Jurkat, Clone E6-1 (cell line): ENCODE data around the gene PIRT. TPM values are rescaled to one million over a fixed set of nuclear protein-coding genes. Genes with fewer than 3 reads are reported as not detected.
"Not testable (repeated sequence)": the region's sequence is repeated elsewhere in the genome, so short reads cannot be mapped to it uniquely, and the experiment has no call there.

Experiments
- DNase-seq: peaks from one replicate; pipeline ENCODE4 v3.0.0-alpha.2; 2011; ENCODE audit warnings: low read depth, low spot score
- H3K4me3 ChIP-seq: 2 replicates; pipeline ENCODE4 v1.5.1; 2011; ENCODE audit warnings: mild to moderate bottlenecking, low read length, control low read depth, moderate library complexity
- polyA plus RNA-seq: library from polyadenylated mRNA; unstranded; fragments of >200 nt; gene quantifications from one replicate; pipeline ENCODE4 v1.2.1, GENCODE V29; 2012; ENCODE audit warnings: missing spikeins; ENCODE audit not compliant: insufficient read length, insufficient read depth

PIRT gene
- polyA plus RNA-seq, result not detected

- no peak within 1 kb of the TSS for H3K4me3 ChIP-seq
- no peak for DNase-seq
Measured at GRCh38 chr17:10837921-10838320, at the start of gene PIRT. Gene PIRT (minus strand): TSS chr17:10838087. CDS start chr17:10825645, 12,442 bp downstream.

GRCh38 chr17:10881959-10882358 is 44.1 kb upstream of the PIRT start:
- no peak overlapping the region for H3K4me3 ChIP-seq
- no peak for DNase-seq

GRCh38 chr17:10879190-10879836 is 41.4 kb upstream of the PIRT start:
- no peak overlapping the region for H3K4me3 ChIP-seq
- peak; percentile 20 for DNase-seq

- H3K4me3 ChIP-seq, result no peak overlapping the region
- DNase-seq, result peak; percentile 12
Measured at GRCh38 chr17:10875984-10876555, 38.2 kb upstream of the PIRT start.

- H3K4me3 ChIP-seq, result no peak overlapping the region
- peak; percentile 20 for DNase-seq
Measured at GRCh38 chr17:10875430-10875851, 37.6 kb upstream of the PIRT start.

- no peak overlapping the region for H3K4me3 ChIP-seq
- DNase-seq, result peak; percentile 42
Measured at GRCh38 chr17:10871914-10872313, 34.0 kb upstream of the PIRT start.

GRCh38 chr17:10870336-10871050 is 32.6 kb upstream of the PIRT start:
- H3K4me3 ChIP-seq, result no peak overlapping the region
- no peak for DNase-seq

GRCh38 chr17:10868744-10869143 is 30.9 kb upstream of the PIRT start:
- not testable (repeated sequence) for H3K4me3 ChIP-seq, DNase-seq

GRCh38 chr17:10859051-10859450 is 21.2 kb upstream of the PIRT start:
- no peak for DNase-seq
- no peak overlapping the region for H3K4me3 ChIP-seq

GRCh38 chr17:10857976-10858375 is 20.1 kb upstream of the PIRT start:
- no peak for DNase-seq
- H3K4me3 ChIP-seq, result no peak overlapping the region

GRCh38 chr17:10846636-10847035 is 8.7 kb upstream of the PIRT start:
- H3K4me3 ChIP-seq, DNase-seq: not testable (repeated sequence)

- DNase-seq, result no peak
- H3K4me3 ChIP-seq, result peak overlapping the region; percentile 43; the same call in 1 of the 2 replicates
Measured at GRCh38 chr17:10845388-10845751, 7.5 kb upstream of the PIRT start.

GRCh38 chr17:10844621-10845387 is 6.9 kb upstream of the PIRT start:
- DNase-seq, result peak; percentile 52
- peak overlapping the region; percentile 43 for H3K4me3 ChIP-seq

GRCh38 chr17:10843811-10844210 is 5.9 kb upstream of the PIRT start:
- H3K4me3 ChIP-seq, result no peak overlapping the region
- DNase-seq, result no peak

- DNase-seq, result no peak
- H3K4me3 ChIP-seq, result no peak overlapping the region
Measured at GRCh38 chr17:10842658-10843057, 4.8 kb upstream of the PIRT start.

GRCh38 chr17:10838682-10839081 is 795 bp upstream of the PIRT start:
- no peak for DNase-seq
- H3K4me3 ChIP-seq, result no peak overlapping the region

GRCh38 chr17:10836966-10837590 is 809 bp downstream of the PIRT start:
- DNase-seq, result no peak
- no peak overlapping the region for H3K4me3 ChIP-seq

GRCh38 chr17:10836145-10836544 is 1.7 kb downstream of the PIRT start:
- no peak overlapping the region for H3K4me3 ChIP-seq
- DNase-seq, result no peak

- DNase-seq, result no peak
- no peak overlapping the region for H3K4me3 ChIP-seq
Measured at GRCh38 chr17:10831696-10832095, 6.2 kb downstream of the PIRT start.
